NB4 (cell line): ENCODE data around the gene ADGRG6.

Experiments used
- DNase-seq: peaks from one replicate; pipeline ENCODE4 v3.0.0; 2010; ENCODE audit warnings: low read depth
- H3K4me3 ChIP-seq: one replicate; pipeline ENCODE4 v1.5.1; 2011; ENCODE audit warnings: mild to moderate bottlenecking, low read depth, low read length, moderate library complexity
- MYC ChIP-seq: IDR thresholded peaks from 2 replicates; pipeline ENCODE4 v1.6.1; 2011; ENCODE audit warnings: low read depth, low read length
- POLR2A ChIP-seq: IDR thresholded peaks from 2 replicates; pipeline ENCODE4 v1.6.1; 2011; ENCODE audit warnings: mild to moderate bottlenecking; ENCODE audit not compliant: insufficient read length; ENCODE audit errors: extremely low read depth
- TF ChIP-seq, protein P1 (sequence below): IDR thresholded peaks from one replicate; pipeline ENCODE4 v1.5.1; 2012; ENCODE audit warnings: low read depth, low read length
- TF ChIP-seq, protein P2 (sequence below): IDR thresholded peaks from 2 replicates; pipeline ENCODE4 v1.6.1; 2011; ENCODE audit warnings: low read depth, low read length

The ADGRG6 gene

GRCh38 chr6:142307963-142308748, 6.3 kb downstream of the ADGRG6 start:
- DNase-seq, result no peak
- no peak overlapping the region for H3K4me3 ChIP-seq
- TF ChIP-seq, protein P1, sequence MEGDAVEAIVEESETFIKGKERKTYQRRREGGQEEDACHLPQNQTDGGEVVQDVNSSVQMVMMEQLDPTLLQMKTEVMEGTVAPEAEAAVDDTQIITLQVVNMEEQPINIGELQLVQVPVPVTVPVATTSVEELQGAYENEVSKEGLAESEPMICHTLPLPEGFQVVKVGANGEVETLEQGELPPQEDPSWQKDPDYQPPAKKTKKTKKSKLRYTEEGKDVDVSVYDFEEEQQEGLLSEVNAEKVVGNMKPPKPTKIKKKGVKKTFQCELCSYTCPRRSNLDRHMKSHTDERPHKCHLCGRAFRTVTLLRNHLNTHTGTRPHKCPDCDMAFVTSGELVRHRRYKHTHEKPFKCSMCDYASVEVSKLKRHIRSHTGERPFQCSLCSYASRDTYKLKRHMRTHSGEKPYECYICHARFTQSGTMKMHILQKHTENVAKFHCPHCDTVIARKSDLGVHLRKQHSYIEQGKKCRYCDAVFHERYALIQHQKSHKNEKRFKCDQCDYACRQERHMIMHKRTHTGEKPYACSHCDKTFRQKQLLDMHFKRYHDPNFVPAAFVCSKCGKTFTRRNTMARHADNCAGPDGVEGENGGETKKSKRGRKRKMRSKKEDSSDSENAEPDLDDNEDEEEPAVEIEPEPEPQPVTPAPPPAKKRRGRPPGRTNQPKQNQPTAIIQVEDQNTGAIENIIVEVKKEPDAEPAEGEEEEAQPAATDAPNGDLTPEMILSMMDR, result no peak
- TF ChIP-seq POLR2A (no peak), MYC (no peak)
- TF ChIP-seq, protein P2, sequence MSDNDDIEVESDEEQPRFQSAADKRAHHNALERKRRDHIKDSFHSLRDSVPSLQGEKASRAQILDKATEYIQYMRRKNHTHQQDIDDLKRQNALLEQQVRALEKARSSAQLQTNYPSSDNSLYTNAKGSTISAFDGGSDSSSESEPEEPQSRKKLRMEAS, result no peak

- TF ChIP-seq, protein P1, result no peak
- TF ChIP-seq MYC (no peak), POLR2A (no peak)
- TF ChIP-seq, protein P2, result no peak
Measured at GRCh38 chr6:142309426-142309825, 7.6 kb downstream of the ADGRG6 start.

DNA sequence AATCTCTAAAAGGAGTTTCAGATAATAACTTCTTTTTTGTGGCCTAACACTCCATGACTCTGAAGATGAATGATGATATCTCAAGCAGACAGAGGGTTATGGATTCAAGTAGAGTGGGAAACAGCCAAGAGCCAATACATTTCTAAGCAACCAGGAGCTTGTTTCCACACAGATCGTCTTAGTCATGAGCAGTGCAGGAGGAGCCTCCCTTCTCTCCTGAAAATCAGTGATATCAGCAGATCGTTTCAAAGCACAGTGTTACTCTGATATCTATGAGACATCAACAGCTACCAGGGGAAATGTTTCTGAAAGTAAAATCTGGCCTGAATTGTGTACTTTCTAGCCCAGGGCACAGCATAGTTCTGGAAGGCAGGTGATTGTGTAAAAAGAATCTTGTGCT, 11.5 kb downstream of the ADGRG6 start:
- DNase-seq, result no peak

More at GRCh38 chr6:142309426-142309825, 7.6 kb downstream of the ADGRG6 start:
- H3K4me3 ChIP-seq, result no peak overlapping the region
- DNase-seq, result no peak

GRCh38 chr6:142316791-142317368, 15.1 kb downstream of the ADGRG6 start:
- TF ChIP-seq, protein P1, result no peak
- TF ChIP-seq POLR2A (no peak), MYC (no peak)
- TF ChIP-seq, protein P2, result no peak
- DNase-seq, result no peak
- no peak overlapping the region for H3K4me3 ChIP-seq

More for the DNA sequence above, 11.5 kb downstream of the ADGRG6 start:
- H3K4me3 ChIP-seq, result no peak overlapping the region
- TF ChIP-seq, protein P2, result no peak
- TF ChIP-seq MYC (no peak), POLR2A (no peak)
- TF ChIP-seq, protein P1, result no peak

DNA sequence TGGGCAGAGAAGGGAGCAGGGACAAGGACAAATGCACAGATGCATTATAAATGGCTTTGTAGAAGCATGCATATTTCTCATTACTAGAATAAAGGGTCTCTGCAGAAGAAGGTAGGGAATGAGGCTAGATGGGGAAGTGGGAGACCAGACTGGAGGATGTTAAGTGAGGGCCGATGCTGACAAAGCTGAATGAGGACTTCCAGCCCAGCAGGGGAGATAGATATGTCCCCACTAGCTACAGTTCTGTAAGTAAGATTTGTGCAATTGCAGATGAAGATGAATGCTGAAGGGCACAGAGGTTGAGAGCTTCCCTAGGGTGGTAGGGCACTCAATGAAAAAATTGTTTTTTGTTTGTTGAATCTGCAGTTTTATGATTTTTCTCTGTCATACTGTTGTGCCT, 16.9 kb downstream of the ADGRG6 start:
- no peak for DNase-seq
- TF ChIP-seq, protein P1, result no peak
- no peak for TF ChIP-seq MYC
- TF ChIP-seq, protein P2, result no peak
- no peak for TF ChIP-seq POLR2A
- H3K4me3 ChIP-seq, result no peak overlapping the region
